ENCODE results near the gene CCDC82.

The CCDC82 gene

GRCh38 chr11:96342014-96342960 lies 47.4 kb downstream of the CCDC82 start:
- Histone ChIP-seq H3K4me1 (ENCODE audit: insufficient read depth, insufficient read length) (peaks cover 3% of the 10 kb centered on the region), H3K4me3 (ENCODE audit: insufficient read length, low read depth) (peak overlapping the region; percentile 54), H3K36me3 (ENCODE audit: insufficient read depth, insufficient read length, low read length) (peaks cover 10% of the 10 kb centered on the region), H3K9me3 (ENCODE audit: insufficient read depth, low read length) (no peaks in the 10 kb centered on the region), H3K27me3 (ENCODE audit: insufficient read depth, insufficient read length) (no peaks in the 10 kb centered on the region), H3K9ac (ENCODE audit: insufficient read length, low read depth) (peak overlapping the region; percentile 50)
- no peak for DNase-seq (ENCODE audit: low read depth, low spot score)
- no peak for TF ChIP-seq ZNF274 (IDR thresholded peaks at IDR 0.05; ENCODE audit: low read depth, low read length)
- no peak for TF ChIP-seq SUZ12 (IDR thresholded peaks at IDR 0.05; ENCODE audit: extremely low read depth, insufficient read depth, insufficient read length)

GRCh38 chr11:96341211-96342013 lies 48.3 kb downstream of the CCDC82 start:
- Histone ChIP-seq H3K4me3 (ENCODE audit: insufficient read length, low read depth) (no peak overlapping the region), H3K36me3 (ENCODE audit: insufficient read depth, insufficient read length, low read length) (peaks cover 10% of the 10 kb centered on the region), H3K27me3 (ENCODE audit: insufficient read depth, insufficient read length) (no peaks in the 10 kb centered on the region), H3K9me3 (ENCODE audit: insufficient read depth, low read length) (no peaks in the 10 kb centered on the region), H3K4me1 (ENCODE audit: insufficient read depth, insufficient read length) (peaks cover 3% of the 10 kb centered on the region), H3K9ac (ENCODE audit: insufficient read length, low read depth) (no peak overlapping the region)
- no peak for DNase-seq (ENCODE audit: low read depth, low spot score)
- no peak for TF ChIP-seq SUZ12 (IDR thresholded peaks at IDR 0.05; ENCODE audit: extremely low read depth, insufficient read depth, insufficient read length)
- TF ChIP-seq ZNF274 (IDR thresholded peaks at IDR 0.05; ENCODE audit: low read depth, low read length), result no peak
- no peak for TF ChIP-seq YY1 (IDR thresholded peaks at IDR 0.05; ENCODE audit: insufficient read depth, insufficient read length)

- no peak for DNase-seq (ENCODE audit: low read depth, low spot score)
- no peak overlapping the region for H3K4me3 ChIP-seq (ENCODE audit: insufficient read length, low read depth)
These were observed 49.2 kb downstream of the CCDC82 start for GRCh38 chr11:96340555-96340885.

GRCh38 chr11:96339706-96340554 lies 49.8 kb downstream of the CCDC82 start:
- Histone ChIP-seq H3K9me3 (ENCODE audit: insufficient read depth, low read length) (no peaks in the 10 kb centered on the region), H3K36me3 (ENCODE audit: insufficient read depth, insufficient read length, low read length) (peaks cover 19% of the 10 kb centered on the region), H3K4me1 (ENCODE audit: insufficient read depth, insufficient read length) (peaks cover 3% of the 10 kb centered on the region), H3K4me3 (ENCODE audit: insufficient read length, low read depth) (no peak overlapping the region), H3K27me3 (ENCODE audit: insufficient read depth, insufficient read length) (no peaks in the 10 kb centered on the region), H3K9ac (ENCODE audit: insufficient read length, low read depth) (no peak overlapping the region)
- TF ChIP-seq YY1 (IDR thresholded peaks at IDR 0.05; ENCODE audit: insufficient read depth, insufficient read length) (no peak), SUZ12 (IDR thresholded peaks at IDR 0.05; ENCODE audit: extremely low read depth, insufficient read depth, insufficient read length) (no peak), ZNF274 (IDR thresholded peaks at IDR 0.05; ENCODE audit: low read depth, low read length) (no peak)
- no peak for DNase-seq (ENCODE audit: low read depth, low spot score)

More at GRCh38 chr11:96340555-96340885, 49.2 kb downstream of the CCDC82 start:
- Histone ChIP-seq H3K4me1 (ENCODE audit: insufficient read depth, insufficient read length) (peaks cover 3% of the 10 kb centered on the region), H3K9me3 (ENCODE audit: insufficient read depth, low read length) (no peaks in the 10 kb centered on the region), H3K9ac (ENCODE audit: insufficient read length, low read depth) (no peak overlapping the region), H3K27me3 (ENCODE audit: insufficient read depth, insufficient read length) (no peaks in the 10 kb centered on the region), H3K36me3 (ENCODE audit: insufficient read depth, insufficient read length, low read length) (peaks cover 16% of the 10 kb centered on the region)
- no peak for TF ChIP-seq YY1 (IDR thresholded peaks at IDR 0.05; ENCODE audit: insufficient read depth, insufficient read length)
- TF ChIP-seq ZNF274 (IDR thresholded peaks at IDR 0.05; ENCODE audit: low read depth, low read length), result no peak
- no peak for TF ChIP-seq SUZ12 (IDR thresholded peaks at IDR 0.05; ENCODE audit: extremely low read depth, insufficient read depth, insufficient read length)

- H3K36me3 ChIP-seq (ENCODE audit: insufficient read depth, insufficient read length, low read length), result peaks cover 19% of the 10 kb centered on the region
- TF ChIP-seq YY1 (IDR thresholded peaks at IDR 0.05; ENCODE audit: insufficient read depth, insufficient read length), result no peak
- no peak for TF ChIP-seq ZNF274 (IDR thresholded peaks at IDR 0.05; ENCODE audit: low read depth, low read length)
- no peak for TF ChIP-seq SUZ12 (IDR thresholded peaks at IDR 0.05; ENCODE audit: extremely low read depth, insufficient read depth, insufficient read length)
- DNase-seq (ENCODE audit: low read depth, low spot score), result no peak
- H3K9me3 ChIP-seq (ENCODE audit: insufficient read depth, low read length), result no peaks in the 10 kb centered on the region
- no peak overlapping the region for H3K9ac ChIP-seq (ENCODE audit: insufficient read length, low read depth)
- H3K27me3 ChIP-seq (ENCODE audit: insufficient read depth, insufficient read length), result no peaks in the 10 kb centered on the region
- H3K4me3 ChIP-seq (ENCODE audit: insufficient read length, low read depth), result no peak overlapping the region
- peaks cover 3% of the 10 kb centered on the region for H3K4me1 ChIP-seq (ENCODE audit: insufficient read depth, insufficient read length)
These were observed 50.6 kb downstream of the CCDC82 start for GRCh38 chr11:96338910-96339705.

Data from NT2/D1 (cell line).